ENCODE results near the gene FTCDNL1.

The FTCDNL1 gene

DNA sequence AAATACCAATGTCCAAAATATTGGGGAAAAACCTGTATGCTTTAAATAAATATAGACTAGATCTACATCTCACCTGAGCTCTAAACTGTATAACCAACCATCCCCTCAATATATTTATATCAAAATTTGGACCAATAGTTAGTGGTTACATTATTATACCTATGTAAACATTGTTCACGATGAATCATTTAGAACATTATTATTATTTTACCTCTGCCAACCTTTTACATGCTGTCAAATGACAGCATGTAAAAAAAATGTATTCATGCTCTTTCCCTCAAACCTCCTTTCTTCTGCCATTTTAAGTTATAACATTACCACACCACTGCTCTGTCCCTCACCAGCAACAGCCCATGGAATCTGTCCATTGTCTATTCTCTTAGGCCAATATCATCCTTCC is 9.6 kb downstream of the FTCDNL1 start:
- no peak for DNase-seq

DNA sequence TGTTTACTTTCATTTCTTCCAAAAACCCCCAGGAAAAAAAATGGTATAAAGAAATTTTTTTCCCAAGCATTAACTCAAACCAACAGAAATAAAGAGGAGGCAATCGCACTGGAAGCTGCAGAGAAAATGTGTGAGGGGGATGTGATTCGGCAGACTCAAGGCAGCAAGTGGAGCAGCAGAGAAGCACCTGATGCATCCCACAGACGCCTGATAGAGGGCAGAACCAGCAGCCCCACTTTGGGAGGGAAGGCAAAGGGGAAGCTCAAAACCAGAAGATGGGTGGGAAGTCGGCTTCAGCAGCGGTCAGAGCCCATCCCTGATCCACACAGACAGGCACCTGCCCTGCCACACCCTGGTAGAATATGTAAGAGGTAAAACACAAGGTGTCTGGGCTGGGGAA is 12.6 kb downstream of the FTCDNL1 start:
- DNase-seq, result no peak

DNA sequence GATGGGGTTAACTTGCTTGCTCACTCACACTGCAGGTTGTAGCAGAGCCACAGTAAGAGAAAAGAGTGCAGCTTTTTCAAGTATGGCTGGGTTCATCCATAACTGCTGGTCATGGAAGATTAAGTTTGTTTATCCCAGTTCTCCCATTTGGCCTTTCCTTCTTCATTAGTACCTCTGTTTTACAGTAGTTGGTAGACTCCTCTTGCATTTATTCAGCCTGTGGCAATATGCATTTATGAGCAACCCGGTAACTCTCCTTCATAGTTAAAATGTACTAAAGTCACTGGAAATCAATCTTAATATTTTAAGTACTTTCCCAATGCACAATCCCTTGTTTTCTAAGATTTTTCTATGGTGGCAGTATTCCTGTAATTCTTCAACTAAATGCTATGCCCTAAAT is 14.0 kb downstream of the FTCDNL1 start:
- no peak for DNase-seq

DNA sequence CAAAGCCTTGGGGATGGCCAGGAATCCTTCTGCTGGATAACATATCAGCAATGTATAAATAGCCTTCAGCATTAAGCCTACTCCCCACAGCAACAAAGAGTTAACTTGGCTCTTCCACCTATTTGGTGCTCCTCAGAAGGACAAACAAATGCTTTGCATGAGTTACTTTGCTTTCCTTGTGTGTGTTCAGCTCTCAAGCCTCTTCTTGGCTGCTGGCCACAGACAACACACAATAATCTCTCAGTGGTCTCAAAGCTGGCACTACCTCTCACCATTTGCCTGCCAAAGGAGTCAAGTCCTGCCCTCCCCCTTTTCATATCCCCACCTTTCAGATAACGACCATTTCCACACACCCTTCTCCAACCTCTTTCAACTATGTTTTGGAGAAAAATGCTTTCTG is 17.5 kb downstream of the FTCDNL1 start:
- no peak for DNase-seq

DNA sequence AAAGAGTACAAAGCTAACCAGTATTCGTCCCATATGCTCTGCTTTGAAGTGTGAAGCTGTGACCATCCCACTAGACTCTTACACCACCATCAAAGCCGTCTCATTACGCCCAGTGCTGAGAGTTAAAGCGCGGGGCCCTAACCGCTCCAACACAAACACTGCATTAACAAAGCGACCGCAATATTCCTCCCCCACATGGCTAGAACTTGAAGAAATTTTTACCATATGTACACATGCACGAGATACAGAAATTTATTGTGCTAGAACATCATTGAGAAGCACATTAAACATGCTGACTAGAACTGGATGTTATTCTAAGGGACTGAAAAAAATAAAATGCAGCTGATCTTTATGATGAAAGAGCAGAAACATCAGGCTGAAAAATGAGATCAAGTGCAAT is 20.5 kb downstream of the FTCDNL1 start:
- no peak for DNase-seq

DNA sequence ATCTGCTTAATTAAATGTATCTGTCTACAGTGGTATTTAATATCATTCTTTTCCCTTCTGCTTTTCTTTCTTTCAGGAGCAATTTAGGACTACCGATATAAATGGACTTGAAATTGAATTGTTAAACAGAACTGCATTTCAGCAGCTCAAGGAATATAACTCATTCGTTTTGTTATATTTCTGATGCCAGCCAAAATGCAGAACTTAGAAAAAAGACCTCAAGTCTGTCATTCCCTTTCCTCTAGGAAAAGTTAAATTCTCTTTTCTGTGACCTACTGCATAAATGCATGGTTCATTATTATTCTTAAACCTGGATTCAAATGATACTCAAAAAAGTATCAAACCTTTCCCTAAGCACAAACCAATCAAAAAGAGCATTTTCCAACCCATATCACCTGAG is 21.4 kb downstream of the FTCDNL1 start:
- no peak for DNase-seq

DNA sequence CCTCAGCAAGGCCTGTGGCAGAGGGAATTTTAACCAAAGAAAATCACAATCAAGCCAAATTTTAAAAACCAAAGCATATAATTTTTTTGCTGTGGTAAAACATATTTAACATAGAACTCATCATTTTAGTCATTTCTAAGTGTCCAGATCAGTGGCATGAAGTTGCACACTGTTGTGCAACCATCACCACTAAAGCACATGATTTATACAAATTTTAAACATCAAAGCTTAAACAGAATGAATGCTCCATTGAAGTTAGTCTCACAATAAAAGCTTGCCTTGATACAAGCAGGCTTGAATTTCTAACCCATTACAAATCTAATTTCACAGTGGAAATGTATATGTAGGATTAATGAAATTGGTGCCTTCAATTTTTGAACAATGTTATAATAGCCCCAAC is 31.2 kb downstream of the FTCDNL1 start:
- no peak for DNase-seq

DNA sequence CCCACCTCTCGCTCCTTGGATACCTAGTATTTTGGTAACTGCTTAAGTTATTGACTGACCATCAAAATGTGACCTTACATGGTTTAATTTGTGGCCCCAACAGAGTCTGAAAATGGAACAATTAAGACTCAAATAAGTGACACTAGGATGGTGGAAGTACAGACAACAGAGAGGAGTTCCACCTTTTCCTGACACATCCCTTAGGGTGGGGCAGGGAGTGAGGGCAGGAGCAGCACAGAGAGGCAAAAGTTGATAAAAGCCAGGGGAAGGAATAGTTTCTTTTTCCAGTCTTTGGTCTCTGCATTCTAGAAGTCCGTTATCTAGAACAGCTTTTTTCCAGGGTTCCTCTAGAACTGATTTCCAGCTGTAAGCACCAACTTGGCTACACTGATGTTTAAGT is 32.2 kb downstream of the FTCDNL1 start:
- DNase-seq, result no peak

DNA sequence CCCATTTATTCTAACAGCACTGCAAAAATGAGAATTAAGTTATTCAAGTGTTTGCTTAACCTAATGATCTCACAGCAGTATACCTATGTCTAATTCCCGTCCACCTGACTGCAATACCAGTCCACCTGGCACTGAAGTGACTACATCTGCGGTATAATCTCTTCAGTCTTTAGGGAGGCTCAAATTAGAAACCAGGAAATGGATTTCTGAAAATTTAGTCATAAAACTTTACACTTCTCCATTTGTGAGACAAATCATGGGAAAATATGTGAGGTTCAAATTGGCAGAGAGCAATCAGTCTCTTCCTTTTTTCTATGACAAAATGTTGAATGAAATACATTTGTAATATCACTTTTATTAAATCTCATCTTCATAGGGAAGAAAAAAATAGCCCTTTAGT is 33.0 kb downstream of the FTCDNL1 start:
- DNase-seq, result no peak

DNA sequence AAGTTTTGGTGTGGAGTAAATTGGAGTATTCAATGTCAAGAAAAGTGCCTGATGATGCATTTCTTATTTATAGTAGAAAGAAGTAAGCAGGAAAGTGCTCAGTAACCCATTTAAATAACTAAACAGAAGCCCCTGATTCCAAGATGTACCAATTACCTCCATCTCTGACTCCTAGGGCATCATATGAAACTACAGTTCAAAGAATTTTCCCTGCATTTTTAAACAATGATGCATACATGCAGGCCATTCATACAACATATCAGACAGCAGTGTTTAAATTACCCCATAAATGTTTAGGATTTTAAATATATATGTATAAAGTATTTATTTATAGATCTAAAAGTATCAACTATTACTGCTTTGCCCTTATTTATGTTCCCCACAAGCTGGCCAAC is 36.2 kb downstream of the FTCDNL1 start:
- no peak for DNase-seq

DNA sequence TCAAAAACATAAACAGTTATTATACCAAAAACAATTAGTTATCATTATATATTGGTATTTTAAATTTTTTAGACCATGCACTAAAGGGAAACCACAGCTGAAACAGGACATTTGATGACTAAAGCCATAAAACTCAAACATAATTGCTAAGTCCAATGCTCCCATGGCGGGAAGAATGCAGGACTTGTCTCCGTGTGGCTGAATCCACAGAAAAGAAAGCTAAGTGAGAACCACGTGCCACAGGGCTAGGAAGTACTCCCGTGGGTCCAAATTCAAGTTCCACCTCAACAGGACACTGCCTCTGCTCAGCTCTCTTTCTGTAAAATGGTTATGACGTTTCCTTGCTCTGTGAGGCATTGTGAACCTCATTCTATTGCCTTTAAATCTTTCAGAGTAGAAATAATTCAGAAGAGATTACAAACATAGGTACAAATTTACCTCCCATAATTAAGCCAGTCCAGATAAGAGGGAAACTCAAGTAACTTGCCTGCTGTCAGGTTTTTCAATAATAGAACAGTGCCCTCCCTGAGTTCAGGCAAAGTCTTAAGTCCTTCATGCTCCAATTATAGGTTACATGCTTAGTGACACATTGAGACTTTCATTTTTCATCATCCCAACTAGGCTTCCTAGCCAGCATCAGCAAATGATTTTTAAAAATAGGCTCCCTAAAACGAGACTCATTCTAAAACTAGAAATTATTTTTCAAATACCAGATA is 36.7 kb downstream of the FTCDNL1 start:
- DNase-seq, result no peak

DNA sequence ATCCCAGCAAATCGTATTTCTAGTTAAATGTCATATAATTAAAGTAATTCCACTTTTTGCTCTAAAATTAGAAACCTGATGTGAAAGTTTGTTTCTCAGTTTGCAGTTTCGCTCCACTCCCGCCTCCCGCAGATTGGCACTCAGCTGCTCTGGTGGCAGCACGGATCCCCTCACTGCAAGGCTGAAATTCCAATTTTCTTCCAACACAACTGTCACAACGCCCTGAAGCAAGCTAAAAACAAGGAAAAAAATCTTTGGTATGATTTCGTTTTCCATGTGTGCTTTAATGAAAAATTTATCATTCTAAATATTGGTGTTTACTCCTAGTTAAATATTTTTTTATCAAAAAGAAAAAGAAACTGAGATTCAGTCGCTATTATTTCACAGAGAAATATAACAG is 38.5 kb downstream of the FTCDNL1 start:
- DNase-seq, result no peak

DNA sequence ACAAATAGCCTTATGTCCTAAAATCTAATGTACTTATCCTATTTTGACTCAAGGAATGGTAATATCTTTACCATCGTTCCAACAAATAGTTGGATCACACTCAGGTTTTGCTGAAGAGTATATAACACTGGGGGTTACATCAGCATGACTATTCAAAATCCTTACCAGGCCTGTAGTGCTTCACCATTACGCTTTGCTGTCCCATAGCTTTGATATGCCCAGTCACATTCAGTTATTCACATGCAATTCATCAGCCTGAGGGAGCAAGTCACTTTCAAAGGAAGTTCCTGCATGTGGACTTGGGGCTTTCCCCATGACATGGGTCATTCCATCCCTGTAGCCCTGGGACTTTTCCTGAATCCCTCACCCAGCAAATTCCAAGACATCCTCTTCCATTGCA is 39.6 kb downstream of the FTCDNL1 start:
- DNase-seq, result no peak

DNA sequence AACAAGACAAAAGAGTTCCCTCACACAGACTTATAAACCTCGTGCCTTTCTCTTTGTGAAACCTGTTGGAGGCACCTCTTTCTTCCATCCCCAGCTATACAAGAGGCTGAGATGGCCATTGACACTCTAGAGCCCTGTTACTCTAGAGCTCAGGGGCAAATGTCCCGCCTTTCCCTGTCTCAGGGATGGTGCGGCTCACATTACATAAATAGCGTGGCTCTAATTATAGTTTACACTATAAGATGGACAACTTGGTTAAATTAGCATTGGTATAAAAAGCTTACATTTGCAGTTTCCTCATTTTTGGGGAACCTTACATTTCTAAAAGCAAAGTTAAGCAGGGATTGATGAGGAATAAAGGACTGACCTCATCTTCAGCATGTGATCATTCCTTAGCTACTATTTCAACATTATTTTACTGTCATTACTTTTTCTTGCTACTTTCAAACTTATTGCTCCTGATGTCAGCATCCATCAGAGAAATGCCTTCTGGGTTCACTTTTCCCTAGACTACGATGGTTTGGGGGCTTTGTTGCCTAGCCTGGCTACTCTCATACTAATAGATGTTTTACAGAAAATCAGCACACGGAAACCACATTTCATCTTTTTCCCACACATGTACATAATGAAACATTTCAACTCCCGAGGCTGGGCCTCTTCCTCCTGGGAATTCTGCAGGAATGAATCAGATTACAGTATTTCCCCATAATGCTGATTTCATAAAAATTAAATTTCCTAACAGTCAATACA is 40.4 kb downstream of the FTCDNL1 start:
- DNase-seq, result no peak

DNA sequence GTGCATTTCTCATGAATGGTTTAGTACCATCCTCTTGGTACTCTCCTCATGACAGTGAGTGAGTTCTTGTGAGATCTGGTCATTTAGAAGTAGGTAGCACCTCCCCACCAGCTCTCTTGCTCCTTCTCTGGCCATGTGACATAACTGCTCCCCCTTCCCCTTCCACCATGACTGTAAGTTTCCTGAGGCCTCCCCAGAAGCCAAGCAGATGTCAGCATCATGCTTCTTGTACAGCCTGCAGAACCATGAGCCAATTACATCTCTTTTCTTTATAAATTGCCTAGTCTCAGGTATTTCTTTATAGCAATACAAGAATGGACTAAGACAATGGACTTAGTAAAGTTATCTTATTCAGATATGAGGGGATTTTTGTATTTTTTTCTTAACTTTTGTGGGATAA is 43.0 kb downstream of the FTCDNL1 start:
- DNase-seq, result no peak

DNA sequence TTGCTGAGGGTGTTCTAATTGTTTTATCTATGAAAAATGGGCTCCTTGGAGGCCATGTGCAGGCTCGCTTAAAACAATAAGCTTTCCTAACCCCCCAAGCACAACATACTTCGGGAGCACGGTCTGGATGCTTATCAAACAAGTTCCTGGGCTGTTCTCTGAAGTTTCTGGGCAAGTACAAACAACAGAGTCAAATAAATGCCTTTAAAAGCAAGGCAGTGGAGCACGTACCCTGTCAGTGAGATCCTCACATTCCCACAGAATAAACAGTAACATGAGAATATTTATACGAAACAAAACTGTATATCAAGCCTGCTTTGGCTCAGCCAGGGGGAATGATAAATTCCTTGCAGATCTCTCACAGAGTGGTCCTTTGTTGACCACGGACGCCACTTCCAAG is 44.8 kb downstream of the FTCDNL1 start:
- DNase-seq, result no peak

DNA sequence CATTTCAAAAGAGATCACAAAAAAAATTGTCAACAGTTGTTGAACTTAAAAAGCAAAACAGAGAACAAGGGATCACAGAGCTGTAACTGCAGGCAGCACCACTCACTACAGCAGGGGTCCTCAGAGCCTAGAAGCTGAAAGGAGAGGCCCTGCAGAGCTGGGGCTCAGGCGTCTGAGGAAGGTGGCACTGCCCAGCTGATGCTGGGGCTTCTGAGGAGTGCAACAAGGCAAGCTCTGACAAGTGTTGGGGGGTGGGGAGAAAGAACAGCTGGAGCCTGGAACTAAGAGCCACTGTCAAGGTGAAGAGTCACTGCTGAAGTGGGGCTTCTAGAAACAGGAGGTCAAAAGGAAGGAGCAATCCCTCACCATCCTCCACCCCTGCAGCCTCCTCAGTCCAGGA is 46.2 kb downstream of the FTCDNL1 start:
- no peak for DNase-seq

DNA sequence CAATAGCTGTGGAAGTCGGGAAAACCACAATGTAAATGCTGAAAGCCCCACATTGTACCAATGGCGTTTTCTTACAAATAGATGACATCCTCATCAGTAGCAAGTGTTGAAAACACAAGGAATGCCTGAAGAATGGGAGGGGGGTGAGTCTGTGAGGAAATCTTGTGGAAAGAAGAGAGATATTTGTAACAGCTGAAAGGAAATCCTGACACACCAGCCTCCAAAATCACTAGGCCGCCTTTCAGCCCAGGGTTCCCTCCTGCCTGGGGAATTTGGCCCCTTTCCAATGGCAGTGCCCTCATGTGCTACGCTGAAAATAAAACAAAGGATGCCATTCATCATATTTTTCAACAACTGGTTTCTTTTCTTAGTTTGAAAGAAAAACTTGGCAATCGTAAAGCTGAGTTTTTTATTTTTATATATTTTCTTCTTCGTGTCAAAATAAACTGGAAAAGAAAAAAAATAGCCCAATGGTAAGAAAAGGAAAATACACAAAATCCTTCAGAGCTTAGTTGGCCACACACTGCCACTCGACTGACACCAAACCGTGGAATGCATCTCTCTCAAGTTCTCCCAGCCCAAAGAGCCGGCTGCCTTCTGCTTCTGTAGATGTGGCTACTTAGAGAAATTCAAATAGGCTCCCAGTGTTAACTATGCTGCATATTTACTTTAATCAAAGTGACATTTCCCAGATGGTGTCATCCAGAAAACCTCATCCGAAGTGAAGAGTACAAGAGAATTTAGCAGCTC is 52.0 kb downstream of the FTCDNL1 start:
- DNase-seq, result no peak

DNA sequence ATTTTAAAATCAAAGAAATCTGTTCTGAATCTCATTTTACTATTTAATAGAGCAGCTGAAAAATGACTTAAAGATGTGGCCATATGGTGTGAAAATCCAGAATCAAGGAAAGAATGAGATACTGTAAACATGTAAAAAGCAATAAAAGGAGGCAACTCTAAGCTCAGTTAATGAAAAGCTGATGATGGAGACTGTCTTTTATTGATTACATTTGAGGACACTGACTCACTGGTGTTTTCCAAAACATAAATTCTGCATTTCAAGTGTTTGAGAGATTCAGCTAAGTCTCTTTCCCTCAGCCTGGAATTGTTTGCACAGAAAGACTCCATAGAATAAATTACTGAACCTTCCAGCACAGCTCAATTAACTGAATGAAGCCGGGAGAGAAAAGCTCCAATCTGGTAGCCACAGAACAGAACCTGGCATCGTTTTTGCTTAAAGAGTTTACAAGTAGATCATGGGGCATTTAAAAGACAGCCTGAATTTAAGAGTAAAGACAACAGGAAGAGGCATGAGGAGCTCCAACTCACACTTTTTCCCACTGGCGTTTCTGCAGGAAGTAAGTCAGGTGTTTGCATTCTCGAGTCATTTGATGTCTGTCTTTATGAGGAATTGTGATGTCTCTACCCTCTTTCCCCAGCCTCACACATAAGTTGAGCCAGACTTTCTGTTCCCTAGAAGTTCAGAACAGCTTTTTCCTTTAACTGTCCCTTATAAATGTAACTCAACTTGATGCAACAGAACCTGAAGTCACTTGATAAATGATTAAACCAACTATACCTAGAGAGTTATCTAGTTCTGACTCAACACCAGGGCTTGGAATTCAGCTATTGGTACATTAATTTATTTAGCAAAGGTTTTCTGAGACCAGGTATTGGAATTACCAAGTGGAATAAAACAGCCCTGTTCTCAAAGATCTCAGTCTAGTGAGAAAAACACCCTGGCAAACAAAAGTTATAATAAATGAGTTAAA is 53.3 kb downstream of the FTCDNL1 start:
- DNase-seq, result no peak

DNA sequence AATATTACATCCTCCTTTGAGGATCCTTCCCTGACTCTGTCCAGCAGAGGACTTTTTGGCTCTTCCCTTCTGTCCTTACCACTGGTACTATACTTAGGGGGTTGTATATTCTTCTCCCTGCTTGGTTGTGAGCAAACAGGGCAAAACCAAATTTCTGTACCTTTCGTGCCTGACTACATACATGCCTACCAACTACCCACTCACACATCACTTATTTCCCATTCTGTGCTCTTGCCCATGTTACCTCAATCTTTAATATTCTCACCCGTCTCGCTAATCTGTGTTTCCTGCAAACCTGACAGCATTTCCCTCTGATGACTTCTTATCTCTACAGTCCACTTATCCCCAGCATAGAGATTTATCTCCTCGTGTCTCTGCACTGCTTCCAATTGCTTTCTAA is 58.6 kb downstream of the FTCDNL1 start:
- no peak for DNase-seq

DNA sequence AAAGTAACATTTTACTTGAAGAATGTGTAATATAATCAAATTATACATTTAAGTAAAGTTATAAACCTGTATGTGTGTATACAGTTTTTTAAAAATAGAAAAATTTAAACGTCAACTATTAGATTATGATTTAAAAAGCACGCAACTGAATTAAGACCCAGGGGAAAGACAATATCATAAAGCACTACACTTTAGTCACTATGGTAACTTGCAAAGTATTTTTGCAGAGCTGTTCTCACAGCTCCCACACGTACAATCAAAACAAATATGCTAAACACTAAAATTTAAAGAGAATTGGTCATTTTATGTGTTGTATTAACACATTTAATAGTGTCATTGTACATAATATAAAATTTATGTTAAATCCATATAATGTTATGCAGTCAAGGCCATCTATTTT is 59.7 kb downstream of the FTCDNL1 start:
- no peak for DNase-seq

DNA sequence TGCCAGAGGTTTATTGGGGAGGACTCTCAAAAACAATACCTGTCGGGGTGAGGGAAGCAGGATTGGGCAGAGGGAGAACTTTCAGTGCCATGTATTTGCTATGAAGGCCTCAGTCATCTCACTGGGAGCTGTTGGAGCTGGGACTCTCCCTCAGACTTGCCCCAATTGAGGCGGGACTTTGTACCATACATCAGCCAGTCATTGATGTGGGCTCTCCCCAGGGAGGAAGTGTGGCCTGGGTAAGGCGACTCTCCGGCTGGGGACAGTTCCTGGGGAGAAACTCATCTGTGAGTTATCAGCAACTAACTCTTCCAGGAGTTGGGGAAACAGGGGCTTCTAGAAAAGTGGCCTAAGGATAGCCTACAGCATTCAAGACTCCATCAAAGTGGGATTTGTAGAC is 66.5 kb downstream of the FTCDNL1 start:
- DNase-seq, result no peak

DNA sequence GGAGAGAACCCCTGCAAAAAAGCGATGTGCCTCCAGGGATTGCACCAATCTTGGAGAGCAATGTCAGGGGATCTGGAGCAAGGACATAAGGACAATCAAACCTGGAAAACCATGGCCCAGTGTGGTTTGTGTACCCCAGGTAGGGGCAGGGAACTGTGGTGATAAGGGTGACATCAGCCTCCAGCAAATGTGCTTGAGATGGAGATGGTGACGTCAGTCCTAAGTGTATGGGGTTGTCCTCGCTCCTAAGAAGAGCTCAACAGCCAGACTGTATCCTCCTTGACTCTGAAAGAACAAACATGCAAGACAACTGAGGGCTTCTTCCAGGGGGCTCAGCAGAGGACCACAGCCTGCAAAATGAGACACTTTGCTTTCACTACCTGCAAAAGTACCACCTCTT is 71.4 kb downstream of the FTCDNL1 start:
- no peak for DNase-seq
